Measurements from ENCODE around the gene TPRG1L.

- TF ChIP-seq TARDBP (IDR thresholded peaks at IDR 0.05): no peak
- no peak for TF ChIP-seq L3MBTL2 (conservative IDR thresholded peaks at IDR 0.05)
- TF ChIP-seq BHLHE40 (IDR thresholded peaks at IDR 0.05; ENCODE audit: borderline replicate concordance): no peak
- TF ChIP-seq FOXM1 (IDR thresholded peaks at IDR 0.05; ENCODE audit: borderline replicate concordance): no peak
- TF ChIP-seq ELF4 (IDR thresholded peaks at IDR 0.05): no peak
- no peak for TF ChIP-seq FOXA1 (IDR thresholded peaks at IDR 0.05)
- TF ChIP-seq ARNT (IDR thresholded peaks at IDR 0.05): no peak
- TF ChIP-seq CTBP1 (IDR thresholded peaks at IDR 0.05; ENCODE audit: borderline replicate concordance): no peak
- no peak for TF ChIP-seq SUZ12 (IDR thresholded peaks at IDR 0.05)
These were observed 36.8 kb downstream of the TPRG1L start for GRCh38 chr1:3661631-3662030.

Data from HEK293T (cell line).